Measurements from ENCODE around the gene HSPA6. TPM values are rescaled to one million over a fixed set of nuclear protein-coding genes. Genes with fewer than 3 reads are reported as not detected.
"Not testable (repeated sequence)": the region's sequence is repeated elsewhere in the genome, so short reads cannot be mapped to it uniquely, and the experiment has no call there.

HSPA6 gene
- total RNA-seq, result 0.48 TPM

DNA sequence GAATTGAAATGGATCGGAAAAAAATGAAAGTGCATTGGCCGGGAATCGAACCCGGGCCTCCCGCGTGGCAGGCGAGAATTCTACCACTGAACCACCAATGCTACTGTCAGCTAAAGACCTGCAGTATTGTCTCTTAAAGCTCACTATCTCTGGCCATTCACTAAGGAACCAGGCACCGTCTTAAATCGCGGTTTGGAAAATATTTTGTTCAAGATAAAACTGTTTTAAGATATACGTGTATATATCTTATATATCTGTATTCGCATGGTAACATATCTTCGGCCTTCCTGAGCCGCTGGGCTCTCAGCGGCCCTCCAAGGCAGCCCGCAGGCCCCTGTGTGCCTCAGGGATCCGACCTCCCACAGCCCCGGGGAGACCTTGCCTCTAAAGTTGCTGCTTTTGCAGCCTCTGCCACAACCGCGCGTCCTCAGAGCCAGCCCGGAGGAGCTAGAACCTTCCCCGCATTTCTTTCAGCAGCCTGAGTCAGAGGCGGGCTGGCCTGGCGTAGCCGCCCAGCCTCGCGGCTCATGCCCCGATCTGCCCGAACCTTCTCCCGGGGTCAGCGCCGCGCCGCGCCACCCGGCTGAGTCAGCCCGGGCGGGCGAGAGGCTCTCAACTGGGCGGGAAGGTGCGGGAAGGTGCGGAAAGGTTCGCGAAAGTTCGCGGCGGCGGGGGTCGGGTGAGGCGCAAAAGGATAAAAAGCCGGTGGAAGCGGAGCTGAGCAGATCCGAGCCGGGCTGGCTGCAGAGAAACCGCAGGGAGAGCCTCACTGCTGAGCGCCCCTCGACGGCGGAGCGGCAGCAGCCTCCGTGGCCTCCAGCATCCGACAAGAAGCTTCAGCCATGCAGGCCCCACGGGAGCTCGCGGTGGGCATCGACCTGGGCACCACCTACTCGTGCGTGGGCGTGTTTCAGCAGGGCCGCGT, at the start of gene HSPA6:
TSS of gene HSPA6 (plus strand) at position 724 of the 925 bp plus-strand sequence. CDS start at position 843, 119 bp downstream.
- DNase-seq (ENCODE audit: low spot score) (peak; percentile 70), ATAC-seq (peak; percentile 87)

DNA sequence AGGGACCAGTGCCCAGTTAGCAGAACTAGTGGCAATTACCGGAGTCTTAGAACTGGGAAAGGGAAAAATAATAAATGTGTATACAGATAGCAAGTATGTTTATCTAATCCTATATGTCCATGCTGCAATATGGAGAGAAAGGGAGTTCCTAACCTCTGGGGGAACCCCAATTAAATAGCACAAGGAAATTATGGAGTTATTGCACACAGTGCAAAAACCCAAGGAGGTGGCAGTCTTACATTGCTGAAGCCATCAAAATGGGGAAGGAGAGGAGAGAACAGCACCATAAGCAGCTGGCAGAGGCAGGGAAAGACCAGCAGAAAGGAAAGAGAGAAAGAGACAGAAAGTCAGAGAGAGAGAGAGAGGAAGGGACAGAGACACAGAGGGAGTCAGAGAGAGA, 46.6 kb upstream of the HSPA6 start:
- ATAC-seq, result not testable (repeated sequence)

DNA sequence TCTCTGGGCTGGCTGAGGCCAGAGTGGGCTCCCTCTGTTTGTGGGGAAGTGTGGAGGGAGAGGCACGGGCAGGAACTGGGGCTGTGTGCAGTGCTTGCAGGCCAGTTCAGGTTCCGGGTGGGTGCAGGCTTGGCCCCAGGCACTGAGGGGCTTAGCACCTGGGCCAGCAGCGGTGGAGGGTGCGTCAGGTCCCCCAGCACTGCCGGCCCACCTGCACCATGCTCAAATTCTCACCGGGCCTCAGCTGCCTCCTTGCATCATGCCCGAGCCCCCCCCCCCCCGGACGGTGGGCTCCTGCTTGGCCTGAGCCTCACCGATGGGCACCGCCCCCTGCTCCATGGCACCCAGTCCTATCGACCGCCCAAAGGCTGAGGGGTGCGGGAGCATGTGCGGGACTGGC, 45.4 kb upstream of the HSPA6 start:
- no peak for DNase-seq (ENCODE audit: low spot score)
- ATAC-seq, result no peak

More for the DNA sequence above, 46.6 kb upstream of the HSPA6 start:
- DNase-seq (ENCODE audit: low spot score), result not testable (repeated sequence)

DNA sequence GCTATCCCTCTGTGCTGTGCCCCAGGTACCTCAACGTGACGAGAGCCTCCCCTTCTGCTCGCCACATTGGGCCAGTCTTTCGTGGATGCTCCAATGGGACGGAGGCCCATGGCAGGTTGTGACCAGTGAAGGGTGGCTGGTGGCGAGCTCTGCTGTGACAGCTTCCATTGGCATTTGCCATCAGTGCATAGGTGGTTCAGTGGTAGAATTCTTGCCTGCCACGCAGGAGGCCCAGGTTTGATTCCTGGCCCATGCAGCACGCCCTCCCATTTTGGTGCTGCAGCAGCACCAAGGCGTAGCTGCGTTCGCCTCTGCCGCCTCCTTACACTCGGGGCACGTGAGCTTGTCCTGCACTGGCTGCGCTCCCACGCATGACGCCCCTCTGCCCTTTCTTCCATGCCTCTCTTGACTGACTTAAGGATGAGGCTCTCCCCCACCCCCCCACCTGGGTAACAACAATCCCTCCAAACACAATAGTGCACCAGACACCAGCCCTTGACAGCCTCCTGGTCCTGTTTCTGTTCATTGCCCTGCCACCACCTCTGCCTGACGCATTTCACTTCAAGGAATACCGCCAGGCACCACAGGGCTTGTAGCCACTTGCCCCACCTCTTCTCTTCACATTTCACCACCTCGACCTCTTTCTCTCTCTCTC, 43.8 kb upstream of the HSPA6 start:
- DNase-seq (ENCODE audit: low spot score) (no peak), ATAC-seq (no peak)

DNA sequence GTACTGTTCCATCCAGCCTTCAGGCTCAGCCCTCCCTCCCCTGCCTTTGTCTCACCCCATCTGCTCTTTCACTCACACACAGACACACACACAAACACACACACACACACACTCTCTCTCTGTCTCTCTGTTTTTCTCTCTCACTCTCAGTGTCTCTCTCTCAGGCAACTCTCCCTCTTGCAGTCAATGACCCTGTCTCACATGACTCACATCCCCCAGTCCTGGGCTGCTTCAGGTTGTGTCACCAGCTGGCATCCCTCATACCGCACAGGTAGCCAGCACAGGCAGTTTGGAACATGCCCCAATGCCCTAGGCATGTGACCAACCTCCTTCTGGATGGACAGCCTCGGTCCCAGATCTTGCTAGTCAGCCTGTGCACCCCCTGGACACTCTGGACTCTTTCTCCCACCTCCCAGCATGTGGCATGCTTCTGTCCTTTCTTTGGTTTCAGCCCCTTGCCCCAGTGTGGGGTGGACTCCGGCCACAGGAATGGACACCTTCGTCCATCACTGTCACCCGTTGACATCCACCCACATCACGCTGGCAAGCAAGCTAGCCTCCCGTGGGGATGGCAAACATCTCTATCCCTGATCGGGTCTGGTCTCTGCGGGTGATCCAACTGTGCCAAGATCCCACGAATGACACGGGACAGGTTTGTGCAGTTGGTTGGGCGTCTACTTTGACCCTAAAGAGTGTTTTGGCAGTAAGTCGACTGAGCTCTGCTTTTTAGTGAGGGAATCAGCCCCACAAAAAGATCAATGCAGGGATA, 42.5 kb upstream of the HSPA6 start:
- ATAC-seq (peak; percentile 17), DNase-seq (ENCODE audit: low spot score) (no peak)

DNA sequence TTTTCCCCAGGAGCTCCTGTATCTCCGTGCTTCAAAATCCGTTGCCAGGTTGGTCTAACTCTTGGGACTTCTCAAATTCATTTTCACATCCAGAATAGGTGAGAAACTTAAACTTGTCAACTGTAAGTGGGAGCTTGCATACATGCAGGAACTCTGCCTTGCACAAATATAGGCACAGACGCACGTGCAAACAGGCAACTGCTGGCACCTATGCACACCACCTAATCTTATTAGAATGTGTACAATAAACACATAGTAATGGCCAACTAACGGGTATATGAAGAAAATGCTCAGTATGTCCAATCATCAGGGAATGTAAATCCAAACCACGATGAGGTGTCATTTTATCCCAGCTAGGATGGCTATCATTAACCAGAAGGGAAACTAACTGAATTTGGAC, 41.7 kb upstream of the HSPA6 start:
- ATAC-seq, result no peak
- DNase-seq (ENCODE audit: low spot score), result no peak

DNA sequence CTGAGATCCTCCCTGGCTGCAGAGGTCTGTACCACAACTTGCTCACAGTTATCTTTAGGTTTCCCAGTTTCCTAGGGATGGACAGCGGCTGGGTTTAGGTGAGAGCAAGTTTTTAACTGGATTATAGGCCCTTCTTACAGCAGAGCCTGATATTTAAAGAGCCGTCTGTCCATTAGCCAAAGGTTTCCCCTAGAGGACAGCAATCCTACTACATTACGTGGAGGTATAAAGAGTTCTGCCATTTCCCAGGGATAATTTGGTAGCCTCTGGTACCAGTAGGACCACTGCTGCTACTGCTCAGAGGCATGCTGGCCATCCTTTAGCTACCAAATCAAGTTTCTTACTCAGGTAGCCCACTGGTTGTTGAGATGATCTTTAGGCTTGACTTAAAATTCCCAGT, 41.0 kb upstream of the HSPA6 start:
- ATAC-seq, result no peak
- DNase-seq (ENCODE audit: low spot score), result no peak

DNA sequence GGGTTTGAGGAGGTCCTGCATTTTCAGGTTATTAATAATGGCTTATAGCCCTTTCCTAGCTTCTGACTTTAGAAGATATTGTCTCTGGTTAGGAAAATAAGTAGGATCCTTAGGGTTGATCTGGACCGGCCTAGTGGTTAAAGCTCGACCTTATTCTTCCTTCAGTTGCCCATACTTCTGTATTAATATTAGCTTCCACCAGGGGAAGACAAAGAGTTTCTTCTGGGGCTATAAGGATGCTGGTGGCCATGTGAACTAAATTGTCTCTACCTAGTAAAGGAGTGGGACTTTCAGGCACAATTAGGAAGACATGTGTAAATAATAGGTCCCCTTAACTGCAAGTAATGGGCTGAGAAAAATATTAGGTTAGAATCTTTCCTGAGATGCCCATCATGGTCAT, 39.7 kb upstream of the HSPA6 start:
- DNase-seq (ENCODE audit: low spot score) (no peak), ATAC-seq (no peak)

DNA sequence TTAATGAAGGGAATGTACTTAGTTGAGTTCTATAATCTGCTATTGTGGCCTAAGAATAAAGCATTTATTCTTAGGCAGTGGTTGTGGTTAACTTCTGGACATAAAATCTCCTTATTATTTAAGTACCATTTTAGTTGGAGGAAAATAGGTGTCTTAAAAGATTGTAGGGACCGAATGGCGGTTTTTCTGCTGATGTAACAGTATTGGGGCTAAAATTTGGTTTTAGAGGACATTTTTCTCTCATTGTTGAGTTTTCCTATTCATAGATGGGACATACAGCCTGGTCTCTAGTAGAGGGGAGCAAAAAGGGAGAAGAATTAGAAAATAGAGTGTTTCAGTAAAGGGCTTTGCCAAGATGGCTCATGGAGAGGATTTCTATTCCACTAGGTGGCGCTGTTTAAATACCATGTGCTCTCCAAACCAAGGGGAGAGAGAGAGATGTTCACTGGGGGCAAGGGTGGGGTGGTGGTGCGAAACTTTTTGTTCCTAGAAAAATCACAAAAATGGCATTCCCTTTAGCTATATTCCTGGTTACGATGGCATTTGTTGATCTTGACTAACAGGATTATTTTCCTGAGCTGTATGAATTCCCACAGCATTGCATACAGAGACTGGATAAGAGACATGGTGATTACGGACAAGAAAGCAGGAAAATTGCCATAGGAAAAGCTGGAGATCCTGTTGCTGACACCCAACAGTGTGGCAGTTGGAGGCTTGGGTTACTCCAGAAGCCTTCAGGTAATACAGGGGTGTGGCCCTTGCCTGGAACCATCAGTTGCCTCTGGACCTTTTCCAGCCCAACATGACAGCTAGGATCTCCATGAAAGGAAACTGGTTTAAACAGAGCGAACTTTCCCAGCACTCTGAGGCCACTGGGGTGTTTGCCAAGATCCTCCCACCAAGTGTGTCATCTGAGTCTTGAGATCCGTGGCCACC, 37.3 kb upstream of the HSPA6 start:
- no peak for DNase-seq (ENCODE audit: low spot score)
- ATAC-seq, result peak; percentile 88

DNA sequence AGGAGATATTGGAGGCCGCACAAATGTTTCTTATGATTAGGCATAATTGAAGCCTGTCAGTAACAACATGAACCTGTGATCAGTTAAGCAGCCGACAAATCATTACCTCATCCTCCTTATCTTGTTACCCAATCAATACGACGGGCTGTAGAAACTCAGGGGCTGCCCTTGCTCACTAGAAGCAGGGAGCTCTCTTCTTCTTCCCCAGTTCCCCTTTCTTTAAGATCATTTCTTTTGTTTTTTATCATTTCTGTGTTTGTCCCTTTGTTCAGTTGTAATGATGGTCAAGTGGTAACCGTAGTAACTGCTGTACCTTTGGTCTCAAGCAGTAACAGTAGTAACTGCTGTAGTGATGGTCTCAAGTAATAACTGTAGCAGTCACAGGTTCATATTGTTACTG, 32.9 kb upstream of the HSPA6 start:
- ATAC-seq, result no peak

DNA sequence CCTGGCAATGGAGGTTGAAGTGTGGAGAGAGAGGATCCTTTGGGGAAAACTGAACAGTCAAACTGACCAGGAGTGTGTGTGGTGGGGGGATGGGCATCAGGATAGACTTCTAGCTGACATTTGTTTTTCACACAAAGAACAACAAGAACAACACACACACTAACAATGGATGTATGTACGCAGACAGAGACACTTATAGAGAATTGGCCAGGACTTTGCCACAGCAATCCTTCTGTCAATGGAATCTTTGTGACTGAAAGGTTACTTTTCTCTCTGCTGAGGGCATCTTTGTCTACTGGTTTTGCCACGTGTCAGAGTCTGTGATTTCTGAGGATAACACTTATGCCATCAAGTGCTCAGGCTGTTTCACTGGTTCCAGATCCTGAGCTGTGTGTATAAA, 31.5 kb upstream of the HSPA6 start:
- DNase-seq (ENCODE audit: low spot score) (no peak), ATAC-seq (no peak)

More for the DNA sequence above, 32.9 kb upstream of the HSPA6 start:
- DNase-seq (ENCODE audit: low spot score), result no peak

DNA sequence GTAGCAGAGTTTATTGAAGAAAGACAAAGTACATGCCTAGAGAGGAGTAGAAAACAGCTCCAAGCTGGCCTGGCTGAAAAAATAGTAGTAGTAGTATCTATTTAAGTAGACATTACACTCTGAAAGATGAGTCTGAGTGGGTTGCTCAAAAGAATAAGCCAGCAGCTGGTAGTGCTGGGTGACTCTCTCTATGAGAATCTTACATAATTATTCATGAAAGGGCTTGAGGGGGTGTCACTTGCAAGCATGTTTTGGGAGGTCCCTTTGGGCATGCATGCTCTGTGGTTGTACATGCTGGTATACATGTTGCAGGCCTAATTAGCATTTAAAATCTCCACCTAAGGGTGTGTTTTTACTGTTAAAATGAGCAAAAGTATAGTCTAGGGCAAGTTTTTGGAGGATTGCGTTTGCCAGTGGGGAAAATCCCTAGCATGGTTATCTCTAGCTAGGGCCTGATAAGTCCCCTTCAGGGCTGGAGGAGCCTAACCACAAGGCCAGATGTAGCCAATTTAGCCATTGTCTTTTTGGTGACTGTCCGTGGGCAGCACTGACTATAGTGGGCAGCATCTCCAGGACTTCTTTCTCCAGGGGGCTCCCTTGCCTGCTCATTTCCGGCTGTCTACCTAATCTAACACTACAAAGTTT, 30.1 kb upstream of the HSPA6 start:
- ATAC-seq, result no peak
- no peak for DNase-seq (ENCODE audit: low spot score)

DNA sequence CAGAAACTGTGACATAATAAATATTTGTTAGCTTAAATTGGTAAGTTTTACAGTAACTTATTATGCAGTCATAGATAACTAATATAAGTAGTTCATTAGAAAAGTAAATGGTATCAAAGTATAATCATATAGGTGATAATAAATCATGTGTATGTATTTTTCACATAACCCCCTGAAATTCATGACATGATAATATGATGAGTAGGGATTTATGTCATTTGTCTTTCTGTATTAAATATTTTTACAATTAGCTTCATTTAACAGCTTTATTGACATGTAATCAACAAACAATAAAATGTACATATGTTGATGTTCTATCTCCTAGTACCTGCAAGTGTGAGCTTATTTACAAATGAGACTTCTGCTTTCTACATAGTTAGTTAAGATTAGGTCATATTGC, 28.9 kb upstream of the HSPA6 start:
- DNase-seq (ENCODE audit: low spot score), result no peak
- no peak for ATAC-seq

DNA sequence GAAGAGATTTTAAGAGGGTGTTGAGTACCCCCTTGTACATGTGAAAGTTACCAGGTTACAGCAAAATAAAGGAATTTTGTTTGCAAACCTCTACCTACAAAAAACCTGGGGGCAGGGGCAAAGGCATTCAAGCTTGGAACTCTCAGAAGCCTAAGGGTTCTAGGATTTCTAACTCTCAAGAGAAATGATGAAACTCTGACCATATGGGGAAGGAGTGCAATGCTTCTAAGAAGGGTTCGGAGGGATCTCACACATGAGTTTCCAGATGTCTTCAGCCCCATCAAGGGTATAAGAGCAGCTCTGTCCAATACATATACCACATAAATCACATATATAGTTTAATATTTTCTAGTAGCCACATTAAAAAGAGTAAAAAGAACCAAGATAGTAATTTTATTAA, 26.4 kb upstream of the HSPA6 start:
- ATAC-seq (no peak), DNase-seq (ENCODE audit: low spot score) (no peak)

DNA sequence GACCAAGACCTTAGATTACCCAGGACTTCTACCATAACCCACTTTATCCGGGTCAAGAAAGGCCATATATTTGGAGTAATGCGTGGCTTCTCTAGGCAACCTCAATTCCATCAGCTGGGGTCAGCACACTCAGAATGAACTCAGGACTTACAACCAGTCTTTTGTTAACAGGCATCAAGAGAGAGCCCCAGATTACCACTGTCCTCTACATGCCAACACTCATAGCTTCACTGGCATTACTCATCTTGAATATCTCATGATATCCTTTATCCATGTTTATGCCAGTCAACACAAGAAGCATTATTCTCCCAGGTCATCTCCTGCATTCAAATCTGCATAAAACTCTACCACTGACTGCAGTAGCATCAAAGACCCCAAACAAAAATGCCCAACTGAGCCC, 25.7 kb upstream of the HSPA6 start:
- ATAC-seq (no peak), DNase-seq (ENCODE audit: low spot score) (no peak)

DNA sequence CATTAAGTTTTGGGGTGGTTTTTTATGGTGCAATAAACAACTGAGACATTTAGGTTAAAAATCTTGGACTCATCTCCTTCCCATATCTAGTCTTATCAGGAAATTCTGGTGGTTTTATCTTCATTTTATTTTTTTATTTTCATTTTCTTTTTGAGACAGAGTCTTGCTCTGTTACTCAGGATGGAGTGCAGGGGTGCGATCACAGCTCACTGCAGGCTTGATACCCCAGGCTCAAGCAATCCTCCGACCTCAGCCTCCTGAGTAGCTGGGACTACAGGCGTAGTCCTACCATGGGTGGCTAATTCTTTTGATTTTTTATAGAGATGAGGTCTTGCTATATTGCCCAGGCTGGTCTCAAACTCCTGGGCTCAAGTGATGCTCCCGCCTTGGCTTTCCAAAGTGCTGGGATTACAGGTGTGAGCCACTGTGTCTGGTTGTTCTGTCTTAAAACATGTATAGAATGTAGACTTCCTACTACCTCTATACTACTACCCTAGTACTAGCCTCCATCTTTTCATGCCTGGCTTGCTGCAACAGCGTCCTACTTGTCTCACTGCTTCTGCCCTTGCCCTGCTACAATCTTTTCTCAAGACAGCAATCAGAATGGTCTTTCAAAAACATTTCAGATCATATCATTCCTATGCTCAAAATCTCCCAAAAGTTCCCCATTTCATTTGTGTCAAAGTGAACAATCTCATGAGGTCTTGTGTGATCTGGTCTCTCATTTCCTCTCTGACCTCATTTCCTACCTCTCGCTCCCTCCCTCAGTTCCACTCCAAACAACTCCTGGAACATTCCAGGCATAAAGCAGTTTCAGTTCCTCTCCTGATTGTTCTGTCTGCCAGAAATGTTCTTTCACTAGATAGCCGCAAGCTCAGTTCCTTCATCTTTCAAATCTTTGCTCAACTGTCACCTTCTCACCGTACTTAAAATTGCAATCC, 25.0 kb upstream of the HSPA6 start:
- DNase-seq (ENCODE audit: low spot score) (no peak), ATAC-seq (peak; percentile 42)

DNA sequence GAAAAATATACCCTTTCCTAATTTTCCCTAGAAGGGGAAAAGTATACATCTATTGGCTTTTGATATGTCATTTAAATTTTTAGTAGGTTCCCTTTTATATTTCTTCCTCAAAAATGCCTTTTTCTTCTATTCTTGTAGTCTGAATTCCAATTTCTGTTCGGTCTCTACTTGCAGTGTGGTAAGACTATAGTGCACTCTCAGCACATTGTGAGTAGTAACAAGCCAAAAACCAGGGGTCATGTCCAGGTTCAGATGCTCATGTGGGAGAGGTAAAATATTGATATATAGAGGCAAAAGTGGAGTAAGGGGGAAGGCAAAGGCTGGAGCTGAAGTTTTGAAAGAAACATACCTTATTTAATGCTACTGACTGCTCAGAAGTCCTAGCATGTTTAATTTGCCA, 23.1 kb upstream of the HSPA6 start:
- DNase-seq (ENCODE audit: low spot score), result no peak
- ATAC-seq, result no peak

DNA sequence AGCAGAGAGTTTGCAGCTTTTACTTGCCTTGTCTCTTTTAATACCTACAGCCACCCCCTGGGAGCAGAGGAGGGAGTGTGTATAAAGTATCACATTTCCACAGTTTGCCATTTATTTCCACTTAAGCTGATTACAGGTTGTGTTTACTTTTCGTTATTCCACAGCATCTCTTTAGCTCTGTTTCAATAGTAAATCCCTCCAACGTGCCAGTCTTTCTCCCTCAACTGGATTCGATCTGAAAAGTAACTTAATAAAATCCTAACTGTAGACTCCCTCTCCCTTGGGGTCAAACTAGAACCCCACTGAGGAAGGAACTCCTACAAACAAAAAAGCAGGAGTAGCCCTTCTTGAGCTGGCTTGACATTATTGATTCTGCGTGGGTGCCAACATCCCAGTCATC, 22.2 kb upstream of the HSPA6 start:
- DNase-seq (ENCODE audit: low spot score) (no peak), ATAC-seq (no peak)
